ENCODE results near the gene UBQLN3. TPM values are rescaled to one million over a fixed set of nuclear protein-coding genes. Genes with fewer than 3 reads are reported as not detected.

UBQLN3 gene
- total and polyA plus RNA-seq, 2 experiments from 2014 or later, result not detected

DNA sequence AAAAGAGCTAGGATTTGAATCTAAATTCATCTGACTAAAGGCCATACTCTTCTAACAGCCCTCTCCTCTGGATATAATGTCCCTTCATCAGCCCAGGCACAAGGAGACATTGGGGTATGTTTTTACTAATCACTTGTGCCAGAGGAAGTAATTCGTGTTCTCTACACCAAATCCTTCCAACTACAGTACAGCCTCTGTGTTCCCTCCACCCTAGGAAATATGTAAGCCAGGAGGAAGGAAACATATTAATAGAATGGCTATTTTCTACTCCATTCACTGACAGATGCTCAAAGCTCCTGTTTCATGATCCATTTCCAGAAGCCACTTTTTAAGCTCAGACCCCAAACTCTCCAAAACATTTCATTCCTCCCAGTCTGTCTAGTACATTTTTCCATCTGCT is 18.7 kb upstream of the UBQLN3 start:
- no peaks in the 10 kb centered on the region for H3F3A ChIP-seq (ENCODE audit: insufficient read depth)
- H3K4me2 ChIP-seq (ENCODE audit: unreplicated experiment), result no peak overlapping the region
- in situ Hi-C loops (cut with MboI), result no loop called here
- H3K9me3 ChIP-seq (ENCODE audit: low read depth), result no peaks in the 10 kb centered on the region
- no peak for DNase-seq
- WGBS, 2 experiments (ENCODE audit: low coverage in 1 of 2, low lambda C conversion rate in 2 of 2, missing lambda C conversion rate in 2 of 2), result 0 to 7% methylated on average over 1 of the region's 1 CpG
- no peaks in the 10 kb centered on the region for H3K9me2 ChIP-seq (ENCODE audit: insufficient read depth)
- H3K27me3 ChIP-seq (replicated peaks; ENCODE audit: insufficient read depth), result no peaks in the 10 kb centered on the region
- no peaks in the 10 kb centered on the region for H4K20me1 ChIP-seq (ENCODE audit: insufficient read depth)
- H3K4me1 ChIP-seq (ENCODE audit: insufficient read depth), result no peaks in the 10 kb centered on the region
- H3K79me2 ChIP-seq (ENCODE audit: insufficient read depth), result no peaks in the 10 kb centered on the region
- no peak overlapping the region for H3K9ac ChIP-seq
- H3K4me3 ChIP-seq, result no peak overlapping the region
- H2AFZ ChIP-seq, result no peak overlapping the region
- no peaks in the 10 kb centered on the region for H3K36me3 ChIP-seq (ENCODE audit: low read depth)
- TF ChIP-seq EZH2phosphoT487 (IDR thresholded peaks at IDR 0.05; ENCODE audit: insufficient read depth, low read depth), result no peak
- TF ChIP-seq EZH2 (IDR thresholded peaks at IDR 0.05; ENCODE audit: insufficient read depth, poor library complexity, severe bottlenecking), result no peak
- H3K27ac ChIP-seq, result no peak overlapping the region

- H3K27ac ChIP-seq, result no peak overlapping the region
- in situ Hi-C loops (cut with MboI), result no loop called here
- no peaks in the 10 kb centered on the region for H3K9me2 ChIP-seq (ENCODE audit: insufficient read depth)
- no peak overlapping the region for H2AFZ ChIP-seq
- TF ChIP-seq EZH2 (IDR thresholded peaks at IDR 0.05; ENCODE audit: insufficient read depth, poor library complexity, severe bottlenecking), result no peak
- TF ChIP-seq EZH2phosphoT487 (IDR thresholded peaks at IDR 0.05; ENCODE audit: insufficient read depth, low read depth), result no peak
- no peaks in the 10 kb centered on the region for H3F3A ChIP-seq (ENCODE audit: insufficient read depth)
- no peak for DNase-seq
- no peak overlapping the region for H3K4me2 ChIP-seq (ENCODE audit: unreplicated experiment)
- no peak overlapping the region for H3K9ac ChIP-seq
- H3K9me3 ChIP-seq (ENCODE audit: low read depth), result no peaks in the 10 kb centered on the region
- H4K20me1 ChIP-seq (ENCODE audit: insufficient read depth), result no peaks in the 10 kb centered on the region
- H3K4me1 ChIP-seq (ENCODE audit: insufficient read depth), result no peaks in the 10 kb centered on the region
- H3K36me3 ChIP-seq (ENCODE audit: low read depth), result no peaks in the 10 kb centered on the region
- no peak overlapping the region for H3K4me3 ChIP-seq
- no peaks in the 10 kb centered on the region for H3K27me3 ChIP-seq (replicated peaks; ENCODE audit: insufficient read depth)
- WGBS, 2 experiments (ENCODE audit: low coverage in 1 of 2, low lambda C conversion rate in 2 of 2, missing lambda C conversion rate in 2 of 2), result 69 to 74% methylated on average over 5 of the region's 5 CpGs
- no peaks in the 10 kb centered on the region for H3K79me2 ChIP-seq (ENCODE audit: insufficient read depth)
Observed at GRCh38 chr11:5527716-5528115, 18.0 kb upstream of the UBQLN3 start.

DNA sequence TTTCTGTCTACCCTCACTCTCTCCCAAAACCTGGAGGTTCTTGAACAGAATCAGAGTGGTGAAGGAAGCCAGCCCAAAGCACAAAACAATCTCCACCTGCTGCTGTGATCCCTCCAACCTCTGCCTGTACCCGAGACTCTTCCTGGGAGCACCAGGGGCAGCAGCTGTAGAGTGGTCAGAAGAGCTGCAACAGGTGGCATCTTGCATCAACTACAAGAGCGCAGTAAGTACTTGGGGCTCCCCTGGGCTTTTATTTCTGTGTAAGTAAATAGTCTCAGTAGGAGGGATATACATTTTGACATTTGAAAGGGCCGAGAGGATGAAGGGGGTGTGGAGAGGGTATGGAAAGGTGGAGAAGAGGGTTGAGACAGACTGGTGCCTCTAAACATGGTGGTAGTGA is 15.0 kb upstream of the UBQLN3 start:
- H3K9ac ChIP-seq, result no peak overlapping the region
- no peak overlapping the region for H3K4me3 ChIP-seq
- no peaks in the 10 kb centered on the region for H4K20me1 ChIP-seq (ENCODE audit: insufficient read depth)
- H3K4me1 ChIP-seq (ENCODE audit: insufficient read depth), result no peaks in the 10 kb centered on the region
- no peak for DNase-seq
- H3K79me2 ChIP-seq (ENCODE audit: insufficient read depth), result no peaks in the 10 kb centered on the region
- no peak overlapping the region for H3K4me2 ChIP-seq (ENCODE audit: unreplicated experiment)
- no peak overlapping the region for H2AFZ ChIP-seq
- no peaks in the 10 kb centered on the region for H3K9me2 ChIP-seq (ENCODE audit: insufficient read depth)
- H3K36me3 ChIP-seq (ENCODE audit: low read depth), result no peaks in the 10 kb centered on the region
- no peak overlapping the region for H3K27ac ChIP-seq
- H3K9me3 ChIP-seq (ENCODE audit: low read depth), result no peaks in the 10 kb centered on the region
- in situ Hi-C loops (cut with MboI), result no loop called here
- H3F3A ChIP-seq (ENCODE audit: insufficient read depth), result no peaks in the 10 kb centered on the region
- no peak for TF ChIP-seq EZH2 (IDR thresholded peaks at IDR 0.05; ENCODE audit: insufficient read depth, poor library complexity, severe bottlenecking)
- TF ChIP-seq EZH2phosphoT487 (IDR thresholded peaks at IDR 0.05; ENCODE audit: insufficient read depth, low read depth), result no peak
- H3K27me3 ChIP-seq (replicated peaks; ENCODE audit: insufficient read depth), result no peaks in the 10 kb centered on the region
- WGBS, 2 experiments (ENCODE audit: low coverage in 1 of 2, low lambda C conversion rate in 2 of 2, missing lambda C conversion rate in 2 of 2), result 31 to 37% methylated on average over 3 of the region's 3 CpGs

GRCh38 chr11:5522308-5522707 is 12.6 kb upstream of the UBQLN3 start:
- Histone ChIP-seq H3K9ac (no peak overlapping the region), H3K27ac (no peak overlapping the region), H3K27me3 (replicated peaks; ENCODE audit: insufficient read depth) (no peaks in the 10 kb centered on the region), H3K4me2 (ENCODE audit: unreplicated experiment) (no peak overlapping the region), H3K4me1 (ENCODE audit: insufficient read depth) (no peaks in the 10 kb centered on the region), H3K4me3 (no peak overlapping the region), H3K79me2 (ENCODE audit: insufficient read depth) (no peaks in the 10 kb centered on the region), H2AFZ (no peak overlapping the region), H3F3A (ENCODE audit: insufficient read depth) (no peaks in the 10 kb centered on the region), H3K36me3 (ENCODE audit: low read depth) (no peaks in the 10 kb centered on the region), H4K20me1 (ENCODE audit: insufficient read depth) (no peaks in the 10 kb centered on the region), H3K9me3 (ENCODE audit: low read depth) (no peaks in the 10 kb centered on the region), H3K9me2 (ENCODE audit: insufficient read depth) (no peaks in the 10 kb centered on the region)
- in situ Hi-C loops (cut with MboI), result no loop called here
- no peak for DNase-seq
- WGBS, 2 experiments (ENCODE audit: low coverage in 1 of 2, low lambda C conversion rate in 2 of 2, missing lambda C conversion rate in 2 of 2), result 97 to 100% methylated on average over 2 of the region's 2 CpGs
- TF ChIP-seq EZH2phosphoT487 (IDR thresholded peaks at IDR 0.05; ENCODE audit: insufficient read depth, low read depth) (no peak), EZH2 (IDR thresholded peaks at IDR 0.05; ENCODE audit: insufficient read depth, poor library complexity, severe bottlenecking) (no peak)

GRCh38 chr11:5521540-5521939 is 11.8 kb upstream of the UBQLN3 start:
- no peak overlapping the region for H3K4me3 ChIP-seq
- H2AFZ ChIP-seq, result no peak overlapping the region
- H3K27me3 ChIP-seq (replicated peaks; ENCODE audit: insufficient read depth), result no peaks in the 10 kb centered on the region
- no peaks in the 10 kb centered on the region for H3K9me2 ChIP-seq (ENCODE audit: insufficient read depth)
- H3K9me3 ChIP-seq (ENCODE audit: low read depth), result no peaks in the 10 kb centered on the region
- in situ Hi-C loops (cut with MboI), result no loop called here
- no peak overlapping the region for H3K27ac ChIP-seq
- no peak overlapping the region for H3K9ac ChIP-seq
- no peaks in the 10 kb centered on the region for H3K36me3 ChIP-seq (ENCODE audit: low read depth)
- DNase-seq, result peak; percentile 17
- no peaks in the 10 kb centered on the region for H3K4me1 ChIP-seq (ENCODE audit: insufficient read depth)
- H3F3A ChIP-seq (ENCODE audit: insufficient read depth), result no peaks in the 10 kb centered on the region
- no peaks in the 10 kb centered on the region for H3K79me2 ChIP-seq (ENCODE audit: insufficient read depth)
- H3K4me2 ChIP-seq (ENCODE audit: unreplicated experiment), result no peak overlapping the region
- no peak for TF ChIP-seq EZH2phosphoT487 (IDR thresholded peaks at IDR 0.05; ENCODE audit: insufficient read depth, low read depth)
- TF ChIP-seq EZH2 (IDR thresholded peaks at IDR 0.05; ENCODE audit: insufficient read depth, poor library complexity, severe bottlenecking), result no peak
- WGBS, 2 experiments (ENCODE audit: low coverage in 1 of 2, low lambda C conversion rate in 2 of 2, missing lambda C conversion rate in 2 of 2), result 80 to 89% methylated on average over 4 of the region's 4 CpGs
- H4K20me1 ChIP-seq (ENCODE audit: insufficient read depth), result no peaks in the 10 kb centered on the region
